ENCODE results near the gene ECM1.

Gene ECM1

DNA sequence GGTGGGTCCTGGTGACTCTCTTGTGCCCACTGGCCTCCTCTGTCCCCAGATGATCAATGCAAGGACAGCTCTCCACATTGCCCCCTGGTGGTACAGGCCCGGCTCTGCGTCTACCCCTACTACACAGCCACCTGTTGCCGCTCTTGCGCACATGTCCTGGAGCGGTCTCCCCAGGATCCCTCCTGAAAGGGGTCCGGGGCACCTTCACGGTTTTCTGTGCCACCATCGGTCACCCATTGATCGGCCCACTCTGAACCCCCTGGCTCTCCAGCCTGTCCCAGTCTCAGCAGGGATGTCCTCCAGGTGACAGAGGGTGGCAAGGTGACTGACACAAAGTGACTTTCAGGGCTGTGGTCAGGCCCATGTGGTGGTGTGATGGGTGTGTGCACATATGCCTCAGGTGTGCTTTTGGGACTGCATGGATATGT, 52.1 kb downstream of the ECM1 start:
- DNase-seq = peak; percentile 16

DNA sequence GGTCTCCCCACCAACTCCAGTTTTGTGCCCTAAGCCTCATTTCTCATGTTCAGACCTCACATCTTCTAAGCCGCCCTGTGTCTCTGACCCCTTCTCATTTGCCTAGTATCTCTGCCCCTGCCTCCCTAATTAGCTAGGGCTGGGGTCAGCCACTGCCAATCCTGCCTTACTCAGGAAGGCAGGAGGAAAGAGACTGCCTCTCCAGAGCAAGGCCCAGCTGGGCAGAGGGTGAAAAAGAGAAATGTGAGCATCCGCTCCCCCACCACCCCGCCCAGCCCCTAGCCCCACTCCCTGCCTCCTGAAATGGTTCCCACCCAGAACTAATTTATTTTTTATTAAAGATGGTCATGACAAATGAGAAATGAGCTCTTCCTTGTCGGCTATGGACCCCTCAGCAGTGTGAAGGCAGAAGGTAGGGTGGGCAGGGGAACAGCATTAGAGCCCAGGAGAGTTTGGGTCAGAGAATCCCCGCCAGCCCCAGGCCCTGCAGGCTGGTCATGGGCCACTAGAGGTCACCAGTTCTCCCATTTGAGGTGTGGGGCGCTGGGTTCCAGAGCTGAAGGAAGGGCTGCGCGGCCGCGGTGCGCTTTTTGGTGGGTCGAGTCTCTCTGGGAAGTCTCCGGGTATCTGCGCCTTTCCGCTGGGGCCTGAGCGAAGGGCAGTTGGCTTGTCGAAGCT, 52.8 kb downstream of the ECM1 start:
- DNase-seq = peak; percentile 80

DNA sequence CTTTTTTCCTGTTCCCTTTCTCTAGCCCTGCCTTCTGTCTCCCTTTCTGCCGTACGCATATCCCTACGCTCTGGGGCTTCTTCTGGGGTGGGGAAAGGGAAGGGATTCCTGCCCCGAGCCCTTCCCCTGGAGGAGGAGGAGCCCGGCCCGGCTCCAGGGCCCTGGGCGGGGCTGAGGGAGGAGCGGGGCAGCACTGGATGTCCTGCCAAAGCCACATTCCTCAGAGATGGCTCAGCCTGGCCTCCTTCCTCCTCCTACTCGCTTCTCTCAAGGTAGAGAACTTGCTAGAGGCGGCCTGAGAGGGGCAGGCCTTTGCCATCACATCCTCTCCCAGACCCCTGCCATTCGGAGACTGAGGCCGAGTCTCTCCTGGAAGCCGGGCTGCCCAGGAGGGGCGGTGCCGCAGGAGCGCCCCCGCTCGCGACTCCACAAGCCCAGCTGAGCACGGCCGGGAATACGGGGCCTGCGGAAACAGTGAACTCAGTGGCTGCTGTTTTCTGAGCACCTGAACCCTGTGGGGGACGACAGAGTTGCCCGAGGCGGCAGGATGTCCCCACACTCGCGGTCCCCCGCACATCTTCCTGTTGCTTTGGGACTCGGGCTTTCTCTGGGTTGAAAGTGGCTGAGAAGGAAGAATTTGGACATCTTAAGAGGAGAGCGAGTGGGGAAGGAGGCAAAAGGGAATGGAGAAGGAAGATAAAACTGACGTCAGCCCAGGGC, 53.5 kb downstream of the ECM1 start:
- peak; percentile 80 for DNase-seq

DNA sequence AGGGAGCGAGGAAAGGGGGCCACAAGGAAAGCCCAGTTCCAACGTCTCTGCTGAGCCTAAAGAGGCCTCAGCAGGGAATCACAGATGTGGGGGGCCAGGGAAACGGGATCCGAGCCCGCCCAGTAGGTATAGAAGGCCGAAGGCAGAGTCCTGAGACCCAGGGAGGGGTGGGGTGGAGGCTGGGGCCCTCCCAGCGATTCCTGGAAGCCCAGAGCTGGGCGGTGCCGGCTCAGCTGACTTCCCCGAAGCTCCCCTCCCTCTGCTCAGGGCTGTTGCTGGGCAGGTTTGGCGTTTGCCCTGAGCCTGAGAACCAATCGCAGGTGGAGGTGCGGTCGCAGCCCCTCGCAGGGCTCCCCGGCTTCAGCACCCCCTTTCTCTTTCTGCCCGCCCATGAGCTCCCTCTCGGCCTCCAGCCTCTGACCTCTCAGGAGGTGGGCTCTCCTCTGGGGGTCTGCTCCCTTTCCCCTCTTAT, 54.1 kb downstream of the ECM1 start:
- peak; percentile 83 for DNase-seq

DNA sequence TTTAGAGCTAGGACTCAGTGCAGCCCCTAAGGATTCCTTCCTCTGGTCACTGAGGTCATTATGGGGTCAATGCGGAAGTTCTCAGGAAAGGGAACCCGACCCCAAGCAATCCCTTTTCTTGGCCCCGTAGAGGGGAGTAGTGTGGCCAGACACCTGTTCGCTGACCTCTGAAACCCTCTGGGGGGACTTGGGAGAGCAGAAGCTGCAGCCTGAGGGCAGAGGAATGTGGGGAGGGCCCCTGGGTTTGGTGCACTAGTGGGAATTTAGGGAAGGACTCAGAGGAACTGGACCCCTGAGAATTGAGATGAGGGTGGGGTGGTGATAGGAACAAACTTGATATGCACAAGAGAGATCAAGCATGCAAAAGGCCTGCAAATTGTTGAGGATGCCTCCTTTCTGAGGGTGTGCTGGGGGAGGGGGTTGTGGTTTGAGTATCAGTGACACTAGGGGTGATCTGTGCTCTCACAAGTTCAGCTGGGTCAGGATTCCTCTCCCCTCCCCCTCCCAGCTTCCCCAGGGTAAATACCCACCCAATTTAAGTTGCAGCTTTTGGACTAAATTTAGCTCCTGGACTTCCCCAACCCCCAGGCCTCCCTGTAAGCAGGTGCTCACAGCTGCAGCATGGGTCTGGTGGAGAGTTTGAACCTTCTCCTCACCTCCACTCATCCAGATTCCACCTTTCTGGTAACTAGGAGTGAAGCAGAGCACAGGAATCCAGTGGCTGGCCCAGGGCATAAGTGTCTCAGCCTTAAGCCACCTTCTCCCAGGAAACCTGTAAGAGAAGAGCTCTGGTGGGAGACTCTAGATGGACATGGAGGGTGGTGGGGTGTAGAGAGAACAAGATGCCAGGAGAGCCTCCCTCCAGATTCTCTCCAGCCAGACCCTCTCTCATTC, 54.8 kb downstream of the ECM1 start:
- DNase-seq = no peak
